Mammary epithelial cell (primary cell): ENCODE results near the gene SOX15.

Experiments used
- CTCF ChIP-seq, 2 donors: IDR thresholded peaks in 1 of 2; conservative IDR thresholded peaks in 1 of 2; 2 replicates each; pipeline ENCODE4 v1.5.1; 2011 to 2012; ENCODE audit warnings: inconsistent platforms in 2 of 2, low read length in 2 of 2, mild to moderate bottlenecking in 2 of 2, control low read depth in 1 of 2, low read depth in 1 of 2; ENCODE audit not compliant: insufficient read depth in 1 of 2; ENCODE audit errors: extremely low read depth in 1 of 2
- EZH2 ChIP-seq: IDR thresholded peaks from 2 replicates; pipeline ENCODE4 v1.6.1; 2012; ENCODE audit warnings: low read length, inconsistent platforms, borderline replicate concordance

GRCh38 chr17:7611635-7612293 lies 21.9 kb upstream of the SOX15 start:
- TF ChIP-seq CTCF (conservative IDR thresholded peaks at IDR 0.05 in 1 of 2, IDR thresholded peaks at IDR 0.05 in 1 of 2; ENCODE audit: extremely low read depth in 1 of 2, insufficient read depth in 1 of 2, low read depth in 1 of 2, low read length in 2 of 2) (no peak), EZH2 (no peak)
